Mucosa of stomach (tissue), 1 donor: Measurements from ENCODE around the gene RFX4.
"Not testable (repeated sequence)": the region's sequence is repeated elsewhere in the genome, so short reads cannot be mapped to it uniquely, and the experiment has no call there.

Source experiments
- H3K27me3 ChIP-seq: one replicate; pipeline ENCODE4 v1.7.0; 2013; ENCODE audit warnings: mild to moderate bottlenecking, low read length; ENCODE audit not compliant: control insufficient read depth, insufficient read depth
- H3K36me3 ChIP-seq: one replicate; pipeline ENCODE4 v1.7.0; 2013; ENCODE audit warnings: low read length; ENCODE audit not compliant: control insufficient read depth, insufficient read depth
- H3K4me1 ChIP-seq: one replicate; pipeline ENCODE4 v1.7.0; 2013; ENCODE audit warnings: mild to moderate bottlenecking, low read length; ENCODE audit not compliant: control insufficient read depth, insufficient read depth
- H3K4me3 ChIP-seq: one replicate; pipeline ENCODE4 v1.7.0; 2013; ENCODE audit warnings: low read length
- H3K9ac ChIP-seq: one replicate; pipeline ENCODE4 v1.7.0; 2013; ENCODE audit warnings: mild to moderate bottlenecking, low read length, moderate library complexity
- H3K9me3 ChIP-seq: one replicate; pipeline ENCODE4 v1.7.0; 2013; ENCODE audit warnings: mild to moderate bottlenecking, low read length, moderate library complexity; ENCODE audit not compliant: control insufficient read depth
- donor health status: Pancreatic carcinoma.

The RFX4 gene

DNA sequence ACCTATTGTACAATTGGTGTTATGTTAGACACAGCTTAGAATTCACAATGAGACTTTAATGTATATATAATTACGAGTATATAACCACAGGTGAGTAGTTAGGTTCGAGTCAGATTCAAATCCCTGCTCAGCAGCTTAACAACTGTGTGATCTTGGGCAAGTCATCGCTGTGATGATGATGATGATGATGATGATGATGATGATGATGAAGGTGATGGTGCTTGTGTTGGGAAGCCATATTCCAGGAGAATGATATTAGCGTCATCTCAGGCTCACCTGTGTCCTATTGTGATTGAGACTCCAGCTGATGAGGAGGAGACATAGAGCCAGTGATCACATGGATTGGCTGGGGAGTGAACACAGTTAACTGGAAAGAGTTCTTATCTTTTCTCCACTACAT is 16.5 kb downstream of the RFX4 start:
- Histone ChIP-seq H3K36me3 (no peaks in the 10 kb centered on the region), H3K27me3 (peaks cover 5% of the 10 kb centered on the region), H3K4me3 (no peak overlapping the region), H3K4me1 (no peaks in the 10 kb centered on the region), H3K9ac (no peak overlapping the region), H3K9me3 (no peaks in the 10 kb centered on the region)

DNA sequence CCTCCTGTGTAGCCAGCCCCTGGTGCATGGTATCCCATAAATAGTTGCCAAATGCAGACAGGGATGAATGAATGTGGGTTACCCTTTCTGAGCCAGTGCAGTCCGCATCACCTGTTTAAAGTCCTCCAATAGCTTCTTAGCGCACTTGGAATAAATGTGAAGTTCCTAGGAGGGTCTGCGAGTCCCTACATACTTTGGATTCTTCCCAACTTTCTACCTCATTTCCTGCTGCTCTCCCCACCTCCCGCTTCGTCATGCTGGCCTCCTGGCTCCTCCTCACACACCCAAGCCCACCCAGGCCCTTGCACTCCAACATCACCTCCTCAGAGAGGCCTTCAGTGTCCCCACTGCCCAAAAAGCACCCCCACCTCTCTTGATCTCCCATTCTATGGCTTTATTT is 17.7 kb downstream of the RFX4 start:
- Histone ChIP-seq H3K9ac (no peak overlapping the region), H3K27me3 (no peaks in the 10 kb centered on the region), H3K36me3 (no peaks in the 10 kb centered on the region)

DNA sequence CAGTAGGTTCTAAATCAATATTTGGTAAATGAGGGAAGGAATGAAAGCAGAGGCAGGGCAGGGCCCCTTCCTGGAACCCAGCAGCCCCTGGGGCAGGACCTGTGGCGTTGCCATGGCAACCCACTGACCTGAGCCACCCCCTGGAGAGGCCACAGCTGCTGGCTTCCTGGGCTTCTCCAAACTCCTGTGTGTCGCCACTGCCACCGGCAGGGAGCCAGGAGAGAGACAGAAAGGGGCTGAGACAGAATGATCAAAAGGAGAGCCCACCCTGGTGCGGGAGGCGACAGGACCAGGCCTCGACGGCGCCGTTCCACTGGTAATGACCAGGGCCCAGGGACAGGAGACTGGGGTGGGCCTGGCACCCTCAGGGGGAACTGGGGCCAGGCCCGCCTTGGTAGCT is 18.2 kb downstream of the RFX4 start:
- Histone ChIP-seq H3K36me3 (no peaks in the 10 kb centered on the region), H3K27me3 (no peaks in the 10 kb centered on the region), H3K4me1 (no peaks in the 10 kb centered on the region)

More for the DNA sequence above, 17.7 kb downstream of the RFX4 start:
- Histone ChIP-seq H3K4me1 (no peaks in the 10 kb centered on the region), H3K9me3 (no peaks in the 10 kb centered on the region), H3K4me3 (no peak overlapping the region)

DNA sequence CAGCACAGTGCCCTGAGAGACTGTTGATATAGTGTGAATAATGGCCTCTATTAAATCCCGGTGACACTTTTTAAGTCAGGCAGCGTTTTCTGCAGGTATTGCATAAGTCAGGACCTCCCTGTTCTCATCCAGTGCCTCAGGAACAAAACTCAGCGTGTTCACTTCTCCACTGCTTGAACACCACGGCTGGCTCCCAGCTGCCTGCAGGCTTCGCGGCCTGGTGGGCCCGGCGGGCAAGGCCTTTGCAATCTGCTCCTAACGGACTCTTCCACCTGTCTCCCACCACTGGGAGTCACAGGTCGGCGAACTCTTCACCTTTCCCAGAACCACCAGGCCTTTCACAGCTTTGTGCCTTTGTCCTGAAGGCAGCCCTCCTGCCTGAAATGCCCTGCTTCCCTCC is 18.7 kb downstream of the RFX4 start:
- Histone ChIP-seq H3K9ac (no peak overlapping the region), H3K9me3 (no peaks in the 10 kb centered on the region), H3K36me3 (no peaks in the 10 kb centered on the region), H3K4me3 (no peak overlapping the region), H3K4me1 (no peaks in the 10 kb centered on the region), H3K27me3 (no peaks in the 10 kb centered on the region)

More for the DNA sequence above, 18.2 kb downstream of the RFX4 start:
- H3K9ac ChIP-seq, result no peak overlapping the region
- no peaks in the 10 kb centered on the region for H3K9me3 ChIP-seq
- no peak overlapping the region for H3K4me3 ChIP-seq

DNA sequence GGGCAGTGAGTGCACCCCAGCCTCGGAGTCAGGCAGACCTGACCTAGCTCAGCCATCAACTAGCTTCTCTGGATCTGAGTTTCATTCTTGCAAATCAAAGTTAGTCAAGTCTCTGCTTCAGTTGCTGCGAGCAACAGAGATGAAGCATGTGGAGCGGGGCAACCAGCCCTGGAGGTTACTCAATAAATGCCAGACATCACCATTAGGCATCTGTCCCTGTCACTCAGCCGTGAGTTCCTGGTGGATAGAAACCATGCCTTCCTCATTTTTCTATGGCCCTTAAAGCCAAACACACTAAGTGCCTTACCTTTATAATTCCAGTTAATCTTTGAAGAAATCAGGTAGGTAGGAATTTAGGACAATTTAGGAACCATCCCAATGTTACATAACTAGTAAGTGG is 19.3 kb downstream of the RFX4 start:
- no peaks in the 10 kb centered on the region for H3K4me1 ChIP-seq
- no peaks in the 10 kb centered on the region for H3K9me3 ChIP-seq
- no peaks in the 10 kb centered on the region for H3K27me3 ChIP-seq
- no peak overlapping the region for H3K4me3 ChIP-seq
- H3K36me3 ChIP-seq, result no peaks in the 10 kb centered on the region
- no peak overlapping the region for H3K9ac ChIP-seq

DNA sequence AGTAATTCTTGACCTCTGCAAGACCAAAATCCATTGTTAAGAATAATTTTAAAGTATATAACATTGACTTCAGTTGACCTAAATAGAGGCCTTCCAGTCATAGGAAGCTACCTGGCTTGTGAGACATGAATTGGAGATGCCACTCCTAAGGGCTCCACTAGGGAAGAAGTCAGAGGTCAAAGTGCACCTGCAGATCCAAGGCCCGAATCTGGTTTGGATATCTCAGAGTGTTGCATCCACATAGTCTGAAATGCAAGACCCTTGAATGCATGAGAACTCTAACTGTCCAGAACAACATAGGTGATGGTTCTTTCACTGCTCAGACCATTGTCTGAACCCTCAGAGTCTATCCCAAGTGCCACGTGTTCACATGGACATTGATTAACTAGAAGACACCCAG is 22.4 kb downstream of the RFX4 start:
- Histone ChIP-seq H3K9ac (no peak overlapping the region), H3K4me1 (no peaks in the 10 kb centered on the region), H3K4me3 (no peak overlapping the region), H3K36me3 (no peaks in the 10 kb centered on the region), H3K9me3 (no peaks in the 10 kb centered on the region), H3K27me3 (no peaks in the 10 kb centered on the region)

DNA sequence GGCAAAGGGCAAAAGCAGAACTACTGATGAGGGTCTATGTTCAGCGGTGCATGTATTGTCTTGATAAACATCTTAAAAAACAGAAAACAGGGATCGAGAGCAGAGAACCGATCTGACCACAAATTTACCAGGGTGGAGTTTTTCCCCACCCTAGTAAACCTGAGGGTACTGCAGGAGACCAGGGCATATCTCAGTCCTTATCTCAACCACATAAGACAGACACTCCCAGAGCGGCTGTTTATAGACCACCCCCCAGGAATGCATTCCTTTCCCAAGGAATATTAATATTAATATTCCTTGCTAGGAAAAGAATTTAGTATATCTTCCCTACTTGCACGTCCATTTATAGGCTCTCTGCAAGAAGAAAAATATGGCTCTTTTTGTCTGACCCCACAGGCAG is 37.8 kb downstream of the RFX4 start:
- H3K4me1 ChIP-seq, H3K4me3 ChIP-seq, H3K36me3 ChIP-seq, H3K27me3 ChIP-seq, H3K9ac ChIP-seq, H3K9me3 ChIP-seq: not testable (repeated sequence)

DNA sequence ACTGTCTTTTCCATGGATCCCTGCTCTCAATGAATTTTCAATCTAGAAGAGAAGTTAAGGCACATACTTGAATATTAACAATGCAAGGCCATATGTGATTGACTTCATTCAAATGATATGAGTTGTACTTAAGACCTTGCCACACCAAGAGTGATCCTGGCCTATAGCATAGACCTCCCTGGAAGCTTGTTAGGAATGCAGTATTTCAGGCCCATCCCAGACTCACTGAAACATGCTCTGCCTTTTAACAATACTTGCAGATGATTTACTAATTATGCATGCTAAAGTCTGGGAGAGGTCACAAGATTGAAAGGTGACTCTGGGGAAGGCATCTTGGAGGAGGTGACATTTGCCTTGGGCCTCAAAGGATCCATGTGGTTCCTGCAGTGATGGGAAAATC is 43.2 kb downstream of the RFX4 start:
- H3K9ac ChIP-seq, result no peak overlapping the region
- no peaks in the 10 kb centered on the region for H3K36me3 ChIP-seq
- H3K4me3 ChIP-seq, result no peak overlapping the region

DNA sequence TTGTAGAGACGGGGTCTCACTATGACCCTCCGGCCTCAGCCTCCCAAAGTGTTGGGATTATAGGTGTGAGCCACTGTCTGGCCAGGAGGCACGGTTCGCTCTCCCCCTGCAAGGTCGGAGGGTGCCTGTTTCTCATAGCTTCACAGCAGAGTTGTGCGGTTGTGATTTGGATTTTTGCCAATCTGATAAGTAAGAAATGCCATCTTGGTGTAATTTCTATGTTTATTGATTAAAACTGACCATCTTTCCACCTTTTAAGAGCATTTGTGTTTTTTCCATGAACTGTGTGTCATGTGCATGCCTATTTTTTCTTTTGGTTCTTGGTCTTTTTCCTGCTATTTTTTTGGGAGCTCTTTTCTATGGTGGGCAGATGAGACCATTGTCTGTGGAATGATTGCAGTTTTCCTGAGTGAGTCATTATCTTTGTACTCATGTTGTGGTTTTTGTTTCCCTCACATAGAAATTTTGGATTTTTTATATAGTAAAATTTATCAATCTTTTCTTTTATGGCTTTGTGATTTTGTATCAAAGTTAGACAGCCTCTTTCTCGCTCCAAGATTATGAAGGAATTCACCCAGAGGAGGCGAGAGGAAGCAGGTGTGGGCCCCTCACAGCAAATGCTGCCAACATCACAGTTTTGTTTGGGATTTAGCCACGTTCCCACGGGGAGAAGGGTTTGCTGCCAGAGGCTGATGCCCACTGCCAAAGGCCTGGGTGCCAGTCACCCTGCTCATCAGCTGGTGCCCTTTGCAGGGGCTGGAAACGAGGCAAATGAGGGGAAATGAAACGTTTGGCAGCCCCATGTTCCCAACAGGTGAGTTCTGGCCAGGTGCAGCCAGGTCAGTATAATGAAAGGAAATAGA is 47.2 kb downstream of the RFX4 start:
- Histone ChIP-seq H3K9me3 (no peaks in the 10 kb centered on the region), H3K27me3 (no peaks in the 10 kb centered on the region), H3K4me1 (no peaks in the 10 kb centered on the region), H3K9ac (no peak overlapping the region), H3K4me3 (no peak overlapping the region), H3K36me3 (no peaks in the 10 kb centered on the region)

More for the DNA sequence above, 43.2 kb downstream of the RFX4 start:
- Histone ChIP-seq H3K27me3 (no peaks in the 10 kb centered on the region), H3K9me3 (no peaks in the 10 kb centered on the region), H3K4me1 (no peaks in the 10 kb centered on the region)

DNA sequence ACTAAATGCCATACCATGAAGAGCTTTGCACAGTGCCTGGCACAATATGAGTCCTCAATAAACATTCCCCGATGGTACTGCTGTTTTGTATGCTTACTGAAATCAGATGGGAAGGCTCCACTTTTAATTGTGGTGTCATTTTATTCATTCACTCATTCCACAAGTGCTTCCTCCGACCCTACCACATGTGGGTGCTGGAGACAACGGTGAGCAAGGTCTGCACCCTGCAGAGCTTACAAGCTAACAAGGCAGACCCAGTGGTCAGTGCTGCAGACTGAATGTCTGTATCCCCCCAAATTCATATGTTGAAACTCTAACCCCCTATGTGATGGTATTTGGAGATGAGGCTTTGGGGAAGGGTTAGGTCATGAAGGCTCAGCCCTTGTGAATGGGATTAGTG is 48.3 kb downstream of the RFX4 start:
- Histone ChIP-seq H3K9me3 (no peaks in the 10 kb centered on the region), H3K4me1 (no peaks in the 10 kb centered on the region), H3K36me3 (no peaks in the 10 kb centered on the region), H3K27me3 (no peaks in the 10 kb centered on the region), H3K9ac (no peak overlapping the region), H3K4me3 (no peak overlapping the region)

DNA sequence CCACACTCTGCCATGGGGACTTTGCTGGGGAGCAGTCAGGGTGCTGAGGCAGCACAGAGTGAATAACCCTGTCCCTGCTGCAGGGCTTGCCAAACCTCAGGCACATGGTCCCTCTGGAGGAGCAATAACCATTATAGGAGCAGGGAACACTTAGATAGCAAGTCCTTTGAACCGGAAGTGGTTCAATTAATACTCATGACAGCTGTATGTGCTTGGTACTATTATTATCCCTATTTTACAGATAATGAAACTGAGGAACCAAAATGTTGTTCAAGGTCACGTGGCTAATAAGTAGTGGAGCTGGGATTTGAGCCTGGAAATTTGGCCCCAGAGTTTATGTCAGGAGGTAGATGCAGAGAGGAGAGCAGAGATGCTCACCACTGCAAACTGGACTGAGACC is 49.0 kb downstream of the RFX4 start:
- Histone ChIP-seq H3K36me3 (no peaks in the 10 kb centered on the region), H3K4me1 (no peaks in the 10 kb centered on the region), H3K9ac (no peak overlapping the region), H3K27me3 (no peaks in the 10 kb centered on the region), H3K9me3 (no peaks in the 10 kb centered on the region), H3K4me3 (no peak overlapping the region)

DNA sequence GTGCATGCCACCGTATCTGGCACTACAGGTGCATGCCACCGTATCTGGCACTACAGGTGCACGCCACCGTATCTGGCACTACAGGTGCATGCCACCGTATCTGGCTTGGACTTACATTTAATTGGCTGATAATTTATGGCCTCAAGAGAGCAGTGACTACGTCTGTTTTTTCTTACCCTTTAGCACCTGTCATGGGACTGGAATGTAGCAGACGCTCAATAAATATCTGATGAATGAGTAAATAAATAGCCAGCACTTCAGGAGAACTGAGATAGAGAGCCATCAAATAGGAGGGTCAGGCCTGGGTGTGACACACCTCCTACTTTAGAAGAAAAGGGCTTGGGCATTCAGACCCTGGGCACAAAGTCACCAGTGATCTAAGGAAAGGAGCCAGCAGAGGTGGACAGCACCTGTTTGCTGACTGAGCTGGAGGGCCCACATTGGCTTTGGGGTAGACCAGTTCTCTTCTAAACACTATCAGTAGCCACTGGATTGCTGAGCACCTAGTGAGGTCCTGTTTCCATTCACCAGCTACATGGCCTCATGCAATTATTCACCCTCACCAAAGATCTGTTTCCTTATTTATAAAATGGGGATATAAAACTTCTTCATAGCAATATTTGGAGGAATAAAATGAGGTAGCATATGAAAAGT is 50.1 kb downstream of the RFX4 start:
- no peak overlapping the region for H3K4me3 ChIP-seq
- no peaks in the 10 kb centered on the region for H3K27me3 ChIP-seq
- no peak overlapping the region for H3K9ac ChIP-seq
- no peaks in the 10 kb centered on the region for H3K36me3 ChIP-seq
- H3K4me1 ChIP-seq, result no peaks in the 10 kb centered on the region
- no peaks in the 10 kb centered on the region for H3K9me3 ChIP-seq
